BJ (cell line): Measurements from ENCODE around the gene TMEM40. TPM values are rescaled to one million over a fixed set of nuclear protein-coding genes. Genes with fewer than 3 reads are reported as not detected.
A peak's percentile ranks its signal among the peaks of the same experiment; 100 is the strongest.

Experiments used
- CTCF ChIA-PET: fragments of 350-600 bp; formaldehyde crosslinking; extraction: SDS; loops from one replicate; lab custom pipeline; 2021; ENCODE audit warnings: antibody characterized with exemption, inconsistent platforms; lab: Yijun Ruan, JAX
- POLR2A ChIA-PET: fragments of 300-600 bp; sonication (Branson Sonifier 250); formaldehyde crosslinking; extraction: SDS; loops from one replicate; lab custom pipeline; 2021; ENCODE audit warnings: antibody characterized with exemption; lab: Charles Lee
- DNase-seq: peaks from one replicate; pipeline ENCODE4 v3.0.0-alpha.2; 2011; ENCODE audit warnings: low read depth
- H3K27me3 ChIP-seq: 2 replicates; pipeline ENCODE4 v1.6.0; 2011; ENCODE audit warnings: low read length; ENCODE audit not compliant: control insufficient read depth, insufficient read depth
- H3K36me3 ChIP-seq: 2 replicates; pipeline ENCODE4 v1.5.1; 2011; ENCODE audit warnings: low read length; ENCODE audit not compliant: control insufficient read depth, insufficient read depth
- H3K4me3 ChIP-seq: 2 replicates; pipeline ENCODE4 v1.5.1; 2011; ENCODE audit warnings: low read depth, mild to moderate bottlenecking, control low read depth, low read length
- CTCF ChIP-seq: IDR thresholded peaks from 2 replicates; pipeline ENCODE4 v1.5.1; 2011; ENCODE audit warnings: low read depth, mild to moderate bottlenecking, control low read depth, inconsistent platforms, low read length, moderate library complexity; ENCODE audit not compliant: insufficient read depth
- polyA plus RNA-seq: library from polyadenylated mRNA; depleted of rRNA; stranded (reverse); fragments of >200 nt; gene quantifications from 2 replicates; pipeline ENCODE4 v1.2.3, GENCODE V29; 2011

Gene TMEM40
- polyA plus RNA-seq, 1 experiment: 0.52 TPM

DNA sequence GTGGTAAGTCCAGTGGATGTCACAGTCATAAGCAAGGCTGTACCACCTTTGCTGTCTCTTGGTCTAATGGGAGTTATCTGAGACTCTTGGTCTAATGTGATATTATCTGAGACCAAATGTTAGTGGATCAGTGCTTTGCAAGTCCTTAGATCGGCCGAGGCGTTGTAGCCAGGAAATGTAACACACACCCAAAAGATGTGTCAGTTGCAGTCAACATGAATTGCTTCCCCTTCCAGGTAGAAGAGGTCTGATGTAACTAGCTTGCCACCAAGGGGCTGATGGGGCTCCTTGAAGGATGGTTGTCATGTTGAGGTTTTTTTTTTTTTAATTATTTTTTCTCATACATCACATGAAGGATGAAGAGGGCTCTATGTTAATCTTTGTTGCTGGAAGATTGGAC is 49.7 kb downstream of the TMEM40 start:
- ChIA-PET CTCF (interaction anchor here (1.0 to 5.2 kb wide), 7 partner anchors 10 to 133 kb away, joined by 3 to 37 read pairs (median 3); partner anchors contain the start of gene RPL32), POLR2A (no interaction called here)

DNA sequence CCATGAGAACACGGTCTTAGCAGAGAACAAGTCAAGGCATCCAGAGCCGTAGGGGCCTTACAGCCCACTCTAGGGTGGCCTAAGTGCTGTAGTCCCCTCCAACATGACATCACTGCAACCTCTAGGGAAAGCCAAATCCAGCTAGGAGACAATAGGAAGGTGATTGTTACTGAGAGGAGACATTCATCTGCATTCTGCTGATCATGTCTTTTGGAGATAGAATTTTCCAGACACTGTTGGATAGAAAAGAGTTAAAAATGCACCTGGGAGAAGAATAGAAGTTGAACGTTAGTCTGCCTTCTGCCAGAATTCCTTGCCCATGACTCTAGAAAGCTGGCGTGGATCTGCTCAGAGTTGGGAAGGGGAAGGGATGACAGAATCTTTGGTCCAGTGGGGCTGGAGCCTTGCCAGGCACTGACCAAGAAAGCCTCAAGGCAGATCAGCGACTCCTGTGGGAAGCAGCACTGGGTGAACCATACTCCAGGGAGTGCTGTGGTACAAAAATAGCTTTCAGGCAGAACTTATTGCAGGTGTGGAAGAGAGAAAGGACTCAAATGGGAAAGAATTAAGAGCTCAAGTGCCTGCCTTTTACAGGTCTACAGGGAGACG is 50.4 kb downstream of the TMEM40 start:
- no peak overlapping the region for H3K4me3 ChIP-seq
- ChIA-PET POLR2A (no interaction called here), CTCF (interaction anchor here (1.0 to 5.2 kb wide), 10 partner anchors 9 to 133 kb away, joined by 3 to 37 read pairs (median 4); partner anchors contain the start of genes RAF1 and RPL32)
- no peaks in the 10 kb centered on the region for H3K36me3 ChIP-seq
- H3K27me3 ChIP-seq: no peaks in the 10 kb centered on the region
- peak; percentile 66 for TF ChIP-seq CTCF
- DNase-seq: peak; percentile 77

More for the DNA sequence above, 49.7 kb downstream of the TMEM40 start:
- no peak for DNase-seq
- no peaks in the 10 kb centered on the region for H3K27me3 ChIP-seq
- TF ChIP-seq CTCF: no peak
- no peaks in the 10 kb centered on the region for H3K36me3 ChIP-seq
- H3K4me3 ChIP-seq: no peak overlapping the region

GRCh38 chr3:12707449-12707848 is 51.6 kb downstream of the TMEM40 start:
- Histone ChIP-seq H3K27me3 (no peaks in the 10 kb centered on the region), H3K36me3 (no peaks in the 10 kb centered on the region), H3K4me3 (no peak overlapping the region)
- ChIA-PET CTCF (interaction anchor here (0.6 to 5.2 kb wide), 13 partner anchors 9 to 132 kb away, joined by 3 to 37 read pairs (median 3); partner anchors contain the start of gene RAF1), POLR2A (interaction anchor here (0.5 kb wide), 1 partner anchor 13 kb away, joined by 5 read pairs; no protein-coding TSS in a partner anchor)
- no peak for TF ChIP-seq CTCF
- no peak for DNase-seq

DNA sequence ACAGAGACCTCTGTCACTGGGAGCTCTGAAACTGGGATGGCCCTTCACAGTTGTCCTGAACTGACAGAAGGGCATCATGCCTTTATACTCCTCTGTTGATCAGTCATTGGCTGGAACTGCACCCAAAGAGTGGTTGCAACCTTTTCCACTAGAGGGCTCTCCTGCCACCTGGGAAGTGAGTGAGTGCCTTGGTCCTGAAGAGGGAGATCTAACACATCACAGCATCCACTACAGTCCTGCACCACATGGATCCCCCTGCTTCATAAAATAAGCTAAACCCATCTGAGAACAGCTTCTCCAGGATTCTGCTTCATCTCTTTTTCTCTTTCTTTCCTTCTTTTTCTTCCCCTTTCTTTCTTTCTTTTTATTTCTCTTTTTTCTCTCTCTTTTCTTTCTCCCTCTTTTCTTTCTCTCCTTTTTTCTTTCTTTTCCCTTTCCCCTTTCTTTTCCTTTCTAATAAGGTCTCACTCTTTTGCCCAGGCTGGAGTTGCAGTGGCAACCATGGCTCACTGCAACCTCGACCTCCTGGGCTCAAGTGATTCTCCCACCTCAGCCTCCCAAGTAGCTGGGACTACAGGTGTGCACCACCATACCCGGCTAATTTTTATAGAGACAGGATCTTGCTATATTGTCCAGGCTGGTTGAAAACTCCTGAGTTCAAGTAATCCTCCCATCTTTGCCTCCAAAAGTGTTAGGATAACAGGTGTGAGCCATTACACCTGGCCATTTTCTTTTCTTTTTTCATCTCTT is 52.4 kb downstream of the TMEM40 start:
- DNase-seq: no peak
- POLR2A ChIA-PET: no interaction called here
- CTCF ChIA-PET: interaction anchor here (0.6 to 5.2 kb wide), 18 partner anchors 8 to 222 kb away, joined by 3 to 37 read pairs (median 4); partner anchors contain the start of genes RAF1, RPL32 and TSEN2

More for the DNA sequence above, 52.4 kb downstream of the TMEM40 start:
- peak; percentile 76 for TF ChIP-seq CTCF
- Histone ChIP-seq H3K36me3 (no peaks in the 10 kb centered on the region), H3K4me3 (no peak overlapping the region), H3K27me3 (no peaks in the 10 kb centered on the region)
